Astrocyte (in vitro differentiated cells and primary cell): ENCODE measurements around the gene ANKRD63.

Source experiments
- CTCF ChIP-seq: IDR thresholded peaks from 2 replicates; pipeline ENCODE4 v1.5.1; 2011; ENCODE audit warnings: low read depth, mild to moderate bottlenecking, inconsistent platforms, low read length, moderate library complexity; ENCODE audit not compliant: insufficient read depth
- EZH2 ChIP-seq: IDR thresholded peaks from 2 replicates; pipeline ENCODE4 v1.6.1; 2012; ENCODE audit warnings: mild to moderate bottlenecking, low read length, inconsistent platforms; ENCODE audit not compliant: insufficient read depth

DNA sequence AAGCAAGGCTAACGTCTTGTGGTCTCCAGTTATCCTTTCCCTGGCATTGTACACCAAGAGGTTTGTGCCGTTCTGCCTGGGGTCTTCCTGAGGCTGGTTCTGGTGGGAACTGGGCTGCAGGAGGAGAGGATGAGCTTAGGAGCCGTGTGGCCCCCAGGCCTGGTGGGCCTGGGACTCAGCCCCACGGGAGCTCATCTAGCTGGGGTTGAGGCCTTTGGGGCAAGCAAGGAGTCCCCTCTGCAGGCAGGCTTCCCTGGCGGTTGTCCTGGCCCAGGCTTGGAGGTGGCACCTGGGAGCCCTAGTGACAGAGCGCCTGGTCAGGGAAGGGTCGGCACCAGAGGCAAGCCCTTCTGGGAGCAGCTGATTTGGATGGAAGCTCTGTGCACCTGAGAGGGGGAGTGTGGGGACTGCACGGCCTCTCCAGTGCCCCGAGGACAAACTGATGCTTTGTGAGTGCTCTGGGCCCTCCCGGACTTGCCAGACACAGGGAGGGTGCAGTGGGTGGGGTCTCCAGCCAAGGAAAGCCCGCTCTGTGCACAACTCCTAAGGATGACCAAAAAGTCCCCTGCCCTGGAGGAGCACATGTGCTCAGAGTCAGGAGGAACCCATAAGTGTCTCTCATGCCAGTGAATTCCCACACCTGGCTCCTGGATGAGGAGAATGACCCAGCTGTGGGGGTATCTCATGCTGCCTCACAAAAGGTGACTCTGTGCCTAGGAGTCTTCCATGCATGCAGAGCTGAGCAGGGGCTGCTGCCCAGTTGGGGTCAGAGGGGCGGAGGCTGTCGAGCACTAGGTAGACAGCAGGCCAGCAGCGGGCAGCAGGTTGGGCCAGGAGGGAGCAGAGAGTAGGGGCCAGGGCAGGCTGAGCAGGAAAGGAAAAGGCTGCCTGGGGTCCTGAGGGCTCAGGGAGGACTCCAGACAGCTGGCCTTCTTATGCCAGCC is 41.3 kb downstream of the ANKRD63 start:
- TF ChIP-seq EZH2 (no peak), CTCF (no peak)
